AG10803 (cell line): ENCODE results near the gene PHACTR1.
A peak's percentile ranks its signal among the peaks of the same experiment; 100 is the strongest.

Source experiments
- DNase-seq: peaks from one replicate; pipeline ENCODE4 v3.0.0; 2010; ENCODE audit warnings: low read depth
- H3K4me3 ChIP-seq: 2 replicates; pipeline ENCODE4 v1.5.1; 2011; ENCODE audit warnings: mild to moderate bottlenecking, low read length, control low read depth
- TF ChIP-seq, protein P1 (sequence below): conservative IDR thresholded peaks from 2 replicates; pipeline ENCODE4 v1.5.1; 2011; ENCODE audit warnings: mild to moderate bottlenecking, low read length, control low read depth, inconsistent platforms

Gene PHACTR1

DNA sequence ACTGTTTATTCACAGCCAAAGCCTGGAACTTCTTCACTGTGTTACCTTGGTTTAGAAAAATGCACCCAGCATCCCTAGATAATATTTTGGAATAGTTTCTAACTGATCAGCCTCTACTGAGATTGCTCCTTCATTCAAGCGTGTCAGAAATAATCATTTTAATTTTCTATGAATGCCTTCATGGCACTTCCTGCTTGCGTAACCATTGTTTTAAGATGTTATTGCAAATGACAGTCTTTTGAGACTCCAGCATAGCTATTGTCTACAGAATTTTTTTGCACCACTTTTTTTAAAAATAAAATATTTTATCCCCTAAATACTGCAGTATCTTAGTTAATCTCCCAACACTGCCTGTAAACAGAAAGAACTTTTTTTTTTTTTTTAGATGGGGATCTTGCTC, 213.1 kb downstream of the PHACTR1 start:
- no peak overlapping the region for H3K4me3 ChIP-seq
- no peak for DNase-seq
- TF ChIP-seq, protein P1, sequence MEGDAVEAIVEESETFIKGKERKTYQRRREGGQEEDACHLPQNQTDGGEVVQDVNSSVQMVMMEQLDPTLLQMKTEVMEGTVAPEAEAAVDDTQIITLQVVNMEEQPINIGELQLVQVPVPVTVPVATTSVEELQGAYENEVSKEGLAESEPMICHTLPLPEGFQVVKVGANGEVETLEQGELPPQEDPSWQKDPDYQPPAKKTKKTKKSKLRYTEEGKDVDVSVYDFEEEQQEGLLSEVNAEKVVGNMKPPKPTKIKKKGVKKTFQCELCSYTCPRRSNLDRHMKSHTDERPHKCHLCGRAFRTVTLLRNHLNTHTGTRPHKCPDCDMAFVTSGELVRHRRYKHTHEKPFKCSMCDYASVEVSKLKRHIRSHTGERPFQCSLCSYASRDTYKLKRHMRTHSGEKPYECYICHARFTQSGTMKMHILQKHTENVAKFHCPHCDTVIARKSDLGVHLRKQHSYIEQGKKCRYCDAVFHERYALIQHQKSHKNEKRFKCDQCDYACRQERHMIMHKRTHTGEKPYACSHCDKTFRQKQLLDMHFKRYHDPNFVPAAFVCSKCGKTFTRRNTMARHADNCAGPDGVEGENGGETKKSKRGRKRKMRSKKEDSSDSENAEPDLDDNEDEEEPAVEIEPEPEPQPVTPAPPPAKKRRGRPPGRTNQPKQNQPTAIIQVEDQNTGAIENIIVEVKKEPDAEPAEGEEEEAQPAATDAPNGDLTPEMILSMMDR = no peak

DNA sequence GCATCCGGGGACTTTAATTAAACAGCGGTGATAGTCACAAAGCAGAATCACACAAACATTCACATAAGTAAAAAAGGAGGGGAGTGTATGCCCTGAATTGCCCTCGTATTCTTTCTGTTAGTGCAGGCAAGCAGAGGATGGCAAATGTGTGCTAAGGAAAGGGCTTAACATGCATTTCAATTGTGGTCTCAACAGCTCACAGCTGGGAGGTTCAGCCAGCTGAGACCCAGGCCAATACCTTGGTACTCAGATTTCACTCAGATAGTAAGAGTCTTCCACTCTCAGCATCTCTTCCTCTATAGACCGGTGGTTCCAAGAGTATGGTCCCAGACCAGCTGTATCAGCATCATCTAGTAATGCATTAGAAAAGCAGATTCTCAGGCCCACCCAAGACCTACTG, 215.1 kb downstream of the PHACTR1 start:
- DNase-seq = no peak
- TF ChIP-seq, protein P1 = no peak
- H3K4me3 ChIP-seq = no peak overlapping the region

- no peak for DNase-seq
- TF ChIP-seq, protein P1 = no peak
- H3K4me3 ChIP-seq = no peak overlapping the region
These were observed 219.1 kb downstream of the PHACTR1 start for GRCh38 chr6:12935637-12936036.

- TF ChIP-seq, protein P1 = no peak
- no peak overlapping the region for H3K4me3 ChIP-seq
- DNase-seq = no peak
These were observed 221.4 kb downstream of the PHACTR1 start for GRCh38 chr6:12937971-12938370.

DNA sequence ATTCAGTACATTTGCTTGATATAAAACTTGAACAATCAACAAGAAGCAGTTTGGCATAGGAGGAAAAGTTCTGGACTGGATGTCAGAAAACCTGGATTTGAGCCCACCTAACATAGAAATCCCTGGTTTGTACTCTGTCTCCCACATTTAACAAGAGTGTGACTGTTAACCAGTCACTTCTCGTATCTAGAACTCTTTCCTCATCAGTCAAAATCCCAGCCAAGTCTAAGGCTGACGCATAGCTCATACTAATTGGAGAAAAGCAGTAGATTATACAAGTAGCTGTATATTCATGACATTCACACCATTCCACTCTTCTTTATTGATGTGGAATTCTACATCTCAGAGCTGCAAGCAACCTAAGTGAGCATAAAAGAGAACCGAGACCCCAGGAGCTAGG, 222.7 kb downstream of the PHACTR1 start:
- TF ChIP-seq, protein P1 = no peak
- no peak overlapping the region for H3K4me3 ChIP-seq
- no peak for DNase-seq

DNA sequence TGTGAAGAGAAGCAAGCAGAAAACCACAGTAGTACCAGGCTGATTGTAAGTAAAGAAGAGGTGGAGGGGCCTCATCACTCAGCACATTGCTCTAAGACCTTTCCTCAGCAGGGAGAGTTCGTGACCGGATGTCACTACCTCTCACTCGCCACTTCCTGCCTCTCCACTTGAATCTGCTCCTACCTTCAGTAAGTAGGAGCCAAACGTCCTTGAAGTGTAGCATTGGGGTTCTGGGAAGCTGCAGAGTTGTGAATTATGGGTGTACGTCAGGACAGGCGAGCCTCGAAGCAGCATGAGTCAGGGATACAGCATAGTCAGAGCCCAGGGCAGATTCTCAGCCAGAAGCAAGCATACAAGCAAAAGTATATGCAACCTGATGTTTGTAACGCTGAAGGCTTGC, 224.9 kb downstream of the PHACTR1 start:
- TF ChIP-seq, protein P1 = no peak
- peak; percentile 16 for DNase-seq
- H3K4me3 ChIP-seq = no peak overlapping the region

GRCh38 chr6:12943549-12943948, 227.0 kb downstream of the PHACTR1 start:
- no peak overlapping the region for H3K4me3 ChIP-seq
- TF ChIP-seq, protein P1 = no peak
- DNase-seq = no peak
